Neural crest cell (in vitro differentiated cells): ENCODE measurements around the gene SPRY2. TPM values are rescaled to one million over a fixed set of nuclear protein-coding genes. Genes with fewer than 3 reads are reported as not detected.
A peak's percentile ranks its signal among the peaks of the same experiment; 100 is the strongest.

Source experiments
- DNase-seq: peaks from one replicate; pipeline ENCODE4 v3.0.0; 2021; ENCODE audit warnings: low read depth, mixed read lengths, low spot score
- H3K27ac Mint-ChIP-seq: one replicate; pipeline ENCODE4 v1.8.0; 2021; ENCODE audit warnings: mild to moderate bottlenecking, mixed read lengths; ENCODE audit not compliant: unreplicated experiment
- H3K27me3 Mint-ChIP-seq: 2 replicates; pipeline ENCODE4 v1.8.0; 2021; ENCODE audit warnings: low read depth, mild to moderate bottlenecking, mixed read lengths
- H3K36me3 Mint-ChIP-seq: 2 replicates; pipeline ENCODE4 v1.8.0; 2021; ENCODE audit warnings: low read depth, mild to moderate bottlenecking, mixed read lengths
- H3K4me1 Mint-ChIP-seq: 2 replicates; pipeline ENCODE4 v1.8.0; 2021; ENCODE audit warnings: mixed read lengths
- H3K4me3 Mint-ChIP-seq: one replicate; pipeline ENCODE4 v1.8.0; 2021; ENCODE audit warnings: mild to moderate bottlenecking, mixed read lengths
- H3K9me3 Mint-ChIP-seq: 2 replicates; pipeline ENCODE4 v1.8.0; 2021; ENCODE audit warnings: mixed read lengths
- total RNA-seq: library from RNA; stranded (reverse); gene quantifications from 2 replicates; pipeline ENCODE4 v1.2.1, GENCODE V29; 2021
- TF ChIP-seq, protein P1 (sequence below): fragments of 200-600 bp; sonication (generic); conservative IDR thresholded peaks from 2 replicates; pipeline ENCODE4 v1.5.0; 2021; ENCODE audit warnings: antibody characterized with exemption, mild to moderate bottlenecking

SPRY2 gene
- total RNA-seq, 1 donor from 2014 or later = 106 TPM

DNA sequence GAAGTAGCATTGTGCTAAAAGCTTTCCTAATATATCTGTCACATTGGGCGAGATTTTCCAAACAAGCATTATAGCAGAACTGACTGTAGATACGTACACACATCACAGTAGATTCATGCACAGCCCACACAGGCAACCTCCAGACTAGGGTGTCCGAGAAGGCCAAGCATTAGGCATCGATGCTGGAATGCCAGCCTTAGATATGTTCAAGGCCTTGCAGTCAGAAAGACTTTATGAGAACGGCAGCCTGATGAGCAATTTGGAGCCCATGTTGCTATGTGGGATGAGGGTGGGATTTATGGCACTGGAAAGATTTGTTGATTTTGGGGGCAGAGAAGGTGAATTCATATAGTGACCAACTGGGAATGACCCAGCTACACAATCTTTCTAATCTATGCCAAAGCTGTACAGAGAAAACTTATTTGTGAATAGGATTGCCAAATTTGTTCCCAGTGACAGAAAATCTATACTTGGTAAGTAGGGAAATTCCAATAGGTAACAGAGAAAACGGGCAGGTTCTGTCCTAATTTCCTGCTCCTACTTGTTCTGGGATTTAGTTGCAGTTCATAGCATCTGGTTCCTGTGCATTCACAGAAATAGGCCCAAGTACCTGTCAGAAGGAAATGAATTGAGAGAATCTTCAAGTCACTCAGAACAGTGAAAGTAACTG lies 31.0 kb upstream of the SPRY2 start:
- H3K4me1 Mint-ChIP-seq = peaks cover 17% of the 10 kb centered on the region
- DNase-seq = no peak
- no peaks in the 10 kb centered on the region for H3K27me3 Mint-ChIP-seq
- TF ChIP-seq, protein P1, sequence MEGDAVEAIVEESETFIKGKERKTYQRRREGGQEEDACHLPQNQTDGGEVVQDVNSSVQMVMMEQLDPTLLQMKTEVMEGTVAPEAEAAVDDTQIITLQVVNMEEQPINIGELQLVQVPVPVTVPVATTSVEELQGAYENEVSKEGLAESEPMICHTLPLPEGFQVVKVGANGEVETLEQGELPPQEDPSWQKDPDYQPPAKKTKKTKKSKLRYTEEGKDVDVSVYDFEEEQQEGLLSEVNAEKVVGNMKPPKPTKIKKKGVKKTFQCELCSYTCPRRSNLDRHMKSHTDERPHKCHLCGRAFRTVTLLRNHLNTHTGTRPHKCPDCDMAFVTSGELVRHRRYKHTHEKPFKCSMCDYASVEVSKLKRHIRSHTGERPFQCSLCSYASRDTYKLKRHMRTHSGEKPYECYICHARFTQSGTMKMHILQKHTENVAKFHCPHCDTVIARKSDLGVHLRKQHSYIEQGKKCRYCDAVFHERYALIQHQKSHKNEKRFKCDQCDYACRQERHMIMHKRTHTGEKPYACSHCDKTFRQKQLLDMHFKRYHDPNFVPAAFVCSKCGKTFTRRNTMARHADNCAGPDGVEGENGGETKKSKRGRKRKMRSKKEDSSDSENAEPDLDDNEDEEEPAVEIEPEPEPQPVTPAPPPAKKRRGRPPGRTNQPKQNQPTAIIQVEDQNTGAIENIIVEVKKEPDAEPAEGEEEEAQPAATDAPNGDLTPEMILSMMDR = no peak
- no peak overlapping the region for H3K27ac Mint-ChIP-seq
- H3K36me3 Mint-ChIP-seq = no peaks in the 10 kb centered on the region
- H3K4me3 Mint-ChIP-seq = no peak overlapping the region
- H3K9me3 Mint-ChIP-seq = no peaks in the 10 kb centered on the region

DNA sequence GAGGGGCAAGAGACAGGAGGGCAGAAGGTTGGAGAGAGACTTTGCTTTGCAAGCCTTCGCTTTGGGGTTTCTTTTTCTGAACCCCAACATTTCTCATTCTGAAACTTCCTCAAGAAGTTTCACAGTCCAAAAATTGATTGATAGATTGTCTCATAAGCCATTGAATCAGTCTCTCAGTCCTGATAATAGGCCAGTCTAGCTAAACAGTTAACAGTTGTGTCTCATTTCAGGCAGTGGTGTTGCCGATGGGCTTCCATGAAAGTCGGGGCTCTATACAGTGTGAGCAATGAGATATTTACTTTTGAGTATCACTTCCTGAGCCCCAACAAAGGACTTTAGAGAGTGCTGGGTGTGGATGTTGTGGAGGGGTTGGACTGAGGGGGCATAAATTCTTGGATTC lies 26.5 kb upstream of the SPRY2 start:
- TF ChIP-seq, protein P1 = no peak
- no peak overlapping the region for H3K27ac Mint-ChIP-seq

DNA sequence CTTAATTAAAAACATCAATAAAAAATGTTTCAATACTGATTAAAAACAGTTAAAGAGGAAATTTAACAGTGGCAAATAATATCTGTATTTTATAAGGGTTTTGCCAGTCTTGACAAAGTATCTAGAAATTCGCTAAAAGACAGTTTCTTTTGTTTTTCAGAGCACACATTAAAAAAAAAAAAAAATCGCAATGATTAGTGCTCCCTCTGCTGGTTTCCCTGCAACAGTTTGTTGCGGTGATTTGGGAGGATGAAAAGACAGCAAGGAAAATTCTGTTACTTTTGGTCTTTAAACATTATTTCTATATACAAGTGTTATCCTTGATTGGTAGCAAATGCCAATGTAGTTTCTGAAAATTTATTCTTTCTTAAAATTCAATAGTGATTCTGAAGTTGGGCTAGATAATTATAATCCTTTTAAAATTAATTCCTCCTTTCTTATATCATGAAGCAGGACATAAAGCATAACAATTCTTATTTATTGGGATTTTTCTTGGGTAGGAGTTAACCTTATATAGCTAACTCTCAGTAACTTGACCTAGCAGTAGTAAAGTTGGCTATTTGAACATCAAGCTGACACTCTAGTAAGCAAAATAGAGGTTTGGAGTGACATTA lies 23.1 kb upstream of the SPRY2 start:
- Mint-ChIP-seq H3K36me3 (peaks cover 3% of the 10 kb centered on the region), H3K4me3 (no peak overlapping the region), H3K4me1 (peaks cover 65% of the 10 kb centered on the region), H3K27ac (no peak overlapping the region), H3K9me3 (peaks cover 3% of the 10 kb centered on the region), H3K27me3 (no peaks in the 10 kb centered on the region)
- TF ChIP-seq, protein P1 = peak; percentile 90
- DNase-seq = no peak

More for the DNA sequence above, 26.5 kb upstream of the SPRY2 start:
- peaks cover 36% of the 10 kb centered on the region for H3K4me1 Mint-ChIP-seq
- no peak for DNase-seq
- H3K27me3 Mint-ChIP-seq = no peaks in the 10 kb centered on the region
- no peaks in the 10 kb centered on the region for H3K9me3 Mint-ChIP-seq
- no peak overlapping the region for H3K4me3 Mint-ChIP-seq
- H3K36me3 Mint-ChIP-seq = no peaks in the 10 kb centered on the region

DNA sequence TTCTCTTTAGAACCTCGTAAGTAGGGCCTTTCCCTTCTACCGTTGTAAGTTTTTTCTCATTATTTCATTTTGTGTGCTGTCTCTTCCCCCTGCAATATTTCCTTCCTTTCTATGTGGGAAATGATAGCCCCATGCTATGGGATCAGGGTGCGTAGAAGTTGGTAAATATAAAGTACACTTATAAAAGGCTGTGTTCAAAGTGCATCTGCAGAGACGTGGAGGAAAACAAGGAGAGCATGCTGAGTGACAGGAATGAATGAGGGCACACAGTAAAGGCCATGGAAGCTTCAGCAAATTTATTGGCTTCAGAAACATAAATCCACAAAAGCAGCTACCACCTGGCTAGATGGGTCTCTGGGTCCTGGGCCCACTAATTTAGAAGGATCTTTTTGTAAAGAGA lies 21.6 kb upstream of the SPRY2 start:
- peak overlapping the region; percentile 85 for H3K27ac Mint-ChIP-seq
- TF ChIP-seq, protein P1 = no peak
- H3K4me1 Mint-ChIP-seq = peaks cover 60% of the 10 kb centered on the region
- no peaks in the 10 kb centered on the region for H3K27me3 Mint-ChIP-seq
- H3K4me3 Mint-ChIP-seq = no peak overlapping the region
- DNase-seq = no peak
- H3K9me3 Mint-ChIP-seq = peaks cover 3% of the 10 kb centered on the region
- peaks cover 3% of the 10 kb centered on the region for H3K36me3 Mint-ChIP-seq

DNA sequence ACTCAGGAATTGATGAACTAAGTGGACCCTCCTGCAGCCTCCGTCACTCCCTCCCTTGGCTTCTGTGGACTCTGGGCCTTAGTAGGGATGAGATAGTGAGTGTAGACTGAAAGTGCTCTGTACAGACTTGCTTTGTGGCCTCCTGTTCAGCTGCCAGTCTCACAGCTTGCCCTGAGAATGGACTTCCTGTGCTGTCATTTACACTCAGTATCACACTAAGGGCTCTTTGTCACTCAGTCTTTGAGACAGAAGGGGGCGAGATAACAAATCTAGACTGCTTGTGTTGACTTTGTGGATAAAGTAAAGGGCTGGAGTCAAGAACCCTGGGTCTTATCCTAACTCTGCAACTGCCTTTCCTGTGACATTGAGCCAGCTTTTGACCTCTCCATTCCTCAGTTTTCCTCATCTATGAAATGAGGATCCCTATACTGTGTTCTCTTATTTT lies 21.0 kb upstream of the SPRY2 start:
- H3K36me3 Mint-ChIP-seq = peaks cover 3% of the 10 kb centered on the region
- peaks cover 3% of the 10 kb centered on the region for H3K9me3 Mint-ChIP-seq
- TF ChIP-seq, protein P1 = no peak
- no peaks in the 10 kb centered on the region for H3K27me3 Mint-ChIP-seq
- H3K4me3 Mint-ChIP-seq = peak overlapping the region; percentile 56
- peak overlapping the region; percentile 40 for H3K27ac Mint-ChIP-seq
- DNase-seq = peak; percentile 19
- peaks cover 56% of the 10 kb centered on the region for H3K4me1 Mint-ChIP-seq
